ENCODE data around the gene CYP2J2.
"Not testable (repeated sequence)": the region's sequence is repeated elsewhere in the genome, so short reads cannot be mapped to it uniquely, and the experiment has no call there.

Gene CYP2J2

GRCh38 chr1:59921258-59921899, 5.2 kb downstream of the CYP2J2 start:
- not testable (repeated sequence) for H3K9me3 ChIP-seq (ENCODE audit: control insufficient read depth, low read length); H3K36me3 ChIP-seq (ENCODE audit: control insufficient read depth, insufficient read depth, low read length); H3K27ac ChIP-seq (ENCODE audit: insufficient read depth, low read depth, low read length, poor library complexity, severe bottlenecking); H3K4me3 ChIP-seq (ENCODE audit: insufficient read depth, low read depth, low read length); H3K4me1 ChIP-seq (ENCODE audit: control insufficient read depth, insufficient read depth, low read length)
- peaks cover 14% of the 10 kb centered on the region for H3K27me3 ChIP-seq (ENCODE audit: control insufficient read depth, insufficient read depth, low read length, poor library complexity, severe bottlenecking)
- WGBS, 2 experiments = 93 to 97% methylated on average over 6 of the region's 6 CpGs

DNA sequence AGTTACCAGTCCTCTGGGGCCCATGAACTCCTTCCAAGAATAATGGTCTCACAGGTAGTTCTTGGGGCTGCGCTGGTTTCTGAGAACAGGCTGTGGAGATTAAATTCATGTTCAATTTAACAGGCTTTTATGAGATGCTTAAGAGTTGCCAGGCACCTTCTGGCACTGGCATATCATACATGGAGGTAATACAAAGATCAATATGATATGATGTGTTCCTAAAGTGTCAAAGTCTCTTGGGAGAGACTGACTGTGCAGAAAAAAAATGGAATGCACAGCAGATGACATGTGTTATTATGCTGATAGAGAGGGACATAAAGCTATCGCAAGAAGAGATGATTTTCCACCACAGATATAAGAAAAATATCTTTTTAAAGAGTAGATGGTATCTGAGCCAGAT, 6.8 kb downstream of the CYP2J2 start:
- no peaks in the 10 kb centered on the region for H3K36me3 ChIP-seq (ENCODE audit: control insufficient read depth, insufficient read depth, low read length)
- no peak overlapping the region for H3K4me3 ChIP-seq (ENCODE audit: insufficient read depth, low read depth, low read length)
- no peaks in the 10 kb centered on the region for H3K27me3 ChIP-seq (ENCODE audit: control insufficient read depth, insufficient read depth, low read length, poor library complexity, severe bottlenecking)
- no peaks in the 10 kb centered on the region for H3K4me1 ChIP-seq (ENCODE audit: control insufficient read depth, insufficient read depth, low read length)
- no peak overlapping the region for H3K27ac ChIP-seq (ENCODE audit: insufficient read depth, low read depth, low read length, poor library complexity, severe bottlenecking)
- H3K9me3 ChIP-seq (ENCODE audit: control insufficient read depth, low read length) = no peaks in the 10 kb centered on the region
- WGBS, 2 experiments = 88 to 100% methylated on average over 1 to 2 of the region's 2 CpGs

- 91 to 93% methylated on average over 2 of the region's 2 CpGs for WGBS, 2 experiments
- H3K27me3 ChIP-seq (ENCODE audit: control insufficient read depth, insufficient read depth, low read length, poor library complexity, severe bottlenecking) = no peaks in the 10 kb centered on the region
- no peaks in the 10 kb centered on the region for H3K4me1 ChIP-seq (ENCODE audit: control insufficient read depth, insufficient read depth, low read length)
- no peak overlapping the region for H3K4me3 ChIP-seq (ENCODE audit: insufficient read depth, low read depth, low read length)
- H3K36me3 ChIP-seq (ENCODE audit: control insufficient read depth, insufficient read depth, low read length) = no peaks in the 10 kb centered on the region
- H3K27ac ChIP-seq (ENCODE audit: insufficient read depth, low read depth, low read length, poor library complexity, severe bottlenecking) = no peak overlapping the region
- H3K9me3 ChIP-seq (ENCODE audit: control insufficient read depth, low read length) = no peaks in the 10 kb centered on the region
Measured at GRCh38 chr1:59917785-59918180, 8.8 kb downstream of the CYP2J2 start.

GRCh38 chr1:59917026-59917784, 9.4 kb downstream of the CYP2J2 start:
- Histone ChIP-seq H3K4me1 (ENCODE audit: control insufficient read depth, insufficient read depth, low read length) (no peaks in the 10 kb centered on the region), H3K27ac (ENCODE audit: insufficient read depth, low read depth, low read length, poor library complexity, severe bottlenecking) (no peak overlapping the region), H3K27me3 (ENCODE audit: control insufficient read depth, insufficient read depth, low read length, poor library complexity, severe bottlenecking) (no peaks in the 10 kb centered on the region), H3K4me3 (ENCODE audit: insufficient read depth, low read depth, low read length) (no peak overlapping the region), H3K36me3 (ENCODE audit: control insufficient read depth, insufficient read depth, low read length) (no peaks in the 10 kb centered on the region), H3K9me3 (ENCODE audit: control insufficient read depth, low read length) (no peaks in the 10 kb centered on the region)
- WGBS, 2 experiments = 91 to 95% methylated on average over 10 of the region's 10 CpGs

DNA sequence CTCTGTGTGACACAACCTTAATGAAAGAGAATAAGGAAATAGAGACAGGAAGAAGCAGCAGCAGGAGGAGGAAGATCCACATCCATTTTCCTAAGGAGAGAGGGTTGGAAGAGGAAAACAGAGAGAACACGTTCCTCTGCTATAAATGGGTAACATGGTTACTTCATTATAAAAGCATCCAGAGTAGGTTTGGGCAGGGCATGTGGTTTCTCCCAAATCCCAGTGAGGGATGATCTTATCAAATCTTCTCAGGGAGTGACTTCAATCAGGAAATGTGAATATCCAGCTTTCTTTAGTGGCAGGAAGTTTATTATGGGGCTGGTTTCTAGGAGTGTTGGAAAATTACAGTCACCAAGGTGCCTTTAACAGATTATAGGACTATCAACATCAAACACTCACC, 11.1 kb downstream of the CYP2J2 start:
- Histone ChIP-seq H3K9me3 (ENCODE audit: control insufficient read depth, low read length) (no peaks in the 10 kb centered on the region), H3K4me1 (ENCODE audit: control insufficient read depth, insufficient read depth, low read length) (no peaks in the 10 kb centered on the region), H3K27ac (ENCODE audit: insufficient read depth, low read depth, low read length, poor library complexity, severe bottlenecking) (no peak overlapping the region), H3K27me3 (ENCODE audit: control insufficient read depth, insufficient read depth, low read length, poor library complexity, severe bottlenecking) (no peaks in the 10 kb centered on the region), H3K4me3 (ENCODE audit: insufficient read depth, low read depth, low read length) (no peak overlapping the region), H3K36me3 (ENCODE audit: control insufficient read depth, insufficient read depth, low read length) (no peaks in the 10 kb centered on the region)
- 89 to 93% methylated on average over 1 of the region's 1 CpG for WGBS, 2 experiments

DNA sequence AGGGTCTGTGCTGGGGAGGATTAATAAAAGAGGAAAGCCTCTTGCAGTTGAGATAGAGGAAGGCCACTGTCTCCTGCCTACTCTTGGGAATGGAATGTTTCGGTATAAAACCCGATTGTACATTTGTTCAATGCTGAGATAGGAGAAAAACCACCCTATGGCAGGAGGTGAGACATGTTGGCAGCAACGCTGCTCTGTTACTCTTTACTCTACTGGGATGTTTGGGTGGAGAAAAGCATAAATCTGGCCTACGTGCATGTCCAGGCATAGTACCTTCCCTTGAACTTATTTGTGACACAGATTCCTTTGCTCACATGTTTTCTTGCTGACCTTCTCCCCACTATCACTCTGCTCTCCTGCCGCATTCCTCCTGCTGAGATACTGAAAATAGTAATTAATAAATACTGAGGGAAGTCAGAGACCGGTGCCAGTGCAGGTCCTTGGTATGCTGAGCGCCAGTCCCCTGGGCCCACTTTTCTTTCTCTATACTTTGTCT, 11.7 kb downstream of the CYP2J2 start:
- H3K4me3 ChIP-seq (ENCODE audit: insufficient read depth, low read depth, low read length); H3K36me3 ChIP-seq (ENCODE audit: control insufficient read depth, insufficient read depth, low read length); H3K4me1 ChIP-seq (ENCODE audit: control insufficient read depth, insufficient read depth, low read length); H3K27me3 ChIP-seq (ENCODE audit: control insufficient read depth, insufficient read depth, low read length, poor library complexity, severe bottlenecking); H3K9me3 ChIP-seq (ENCODE audit: control insufficient read depth, low read length); H3K27ac ChIP-seq (ENCODE audit: insufficient read depth, low read depth, low read length, poor library complexity, severe bottlenecking): not testable (repeated sequence)
- 92 to 94% methylated on average over 7 of the region's 7 CpGs for WGBS, 2 experiments

- H3K9me3 ChIP-seq (ENCODE audit: control insufficient read depth, low read length) = no peaks in the 10 kb centered on the region
- H3K4me3 ChIP-seq (ENCODE audit: insufficient read depth, low read depth, low read length) = no peak overlapping the region
- WGBS, 2 experiments = 96 to 98% methylated on average over 2 of the region's 2 CpGs
- no peaks in the 10 kb centered on the region for H3K4me1 ChIP-seq (ENCODE audit: control insufficient read depth, insufficient read depth, low read length)
- H3K36me3 ChIP-seq (ENCODE audit: control insufficient read depth, insufficient read depth, low read length) = no peaks in the 10 kb centered on the region
- H3K27ac ChIP-seq (ENCODE audit: insufficient read depth, low read depth, low read length, poor library complexity, severe bottlenecking) = no peak overlapping the region
- H3K27me3 ChIP-seq (ENCODE audit: control insufficient read depth, insufficient read depth, low read length, poor library complexity, severe bottlenecking) = no peaks in the 10 kb centered on the region
Measured at GRCh38 chr1:59908682-59909081, 17.9 kb downstream of the CYP2J2 start.

DNA sequence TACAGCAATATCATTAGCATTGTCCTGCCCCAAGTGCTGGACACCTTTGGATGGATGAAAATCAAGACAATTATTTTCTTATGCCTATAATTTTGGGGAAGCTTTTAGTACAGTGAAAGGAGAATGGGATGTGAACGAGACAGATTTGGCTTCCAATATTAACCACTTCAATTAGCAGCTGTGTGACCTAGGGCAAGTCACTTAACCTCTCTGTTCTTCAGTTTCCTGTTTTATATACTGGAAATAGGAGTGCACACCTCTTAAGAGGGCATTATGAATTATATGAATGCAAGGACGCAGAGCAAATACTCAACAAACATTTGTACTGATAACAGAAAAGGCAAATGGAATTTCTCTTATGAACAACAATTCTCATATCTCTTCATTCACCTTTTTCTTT, 18.5 kb downstream of the CYP2J2 start:
- Histone ChIP-seq H3K9me3 (ENCODE audit: control insufficient read depth, low read length) (no peaks in the 10 kb centered on the region), H3K4me1 (ENCODE audit: control insufficient read depth, insufficient read depth, low read length) (no peaks in the 10 kb centered on the region), H3K27ac (ENCODE audit: insufficient read depth, low read depth, low read length, poor library complexity, severe bottlenecking) (no peak overlapping the region), H3K36me3 (ENCODE audit: control insufficient read depth, insufficient read depth, low read length) (no peaks in the 10 kb centered on the region), H3K4me3 (ENCODE audit: insufficient read depth, low read depth, low read length) (no peak overlapping the region), H3K27me3 (ENCODE audit: control insufficient read depth, insufficient read depth, low read length, poor library complexity, severe bottlenecking) (no peaks in the 10 kb centered on the region)
- 94 to 100% methylated on average over 1 to 2 of the region's 2 CpGs for WGBS, 2 experiments

GRCh38 chr1:59906931-59907330, 19.6 kb downstream of the CYP2J2 start:
- Histone ChIP-seq H3K9me3 (ENCODE audit: control insufficient read depth, low read length) (no peaks in the 10 kb centered on the region), H3K27me3 (ENCODE audit: control insufficient read depth, insufficient read depth, low read length, poor library complexity, severe bottlenecking) (no peaks in the 10 kb centered on the region), H3K36me3 (ENCODE audit: control insufficient read depth, insufficient read depth, low read length) (no peaks in the 10 kb centered on the region), H3K4me3 (ENCODE audit: insufficient read depth, low read depth, low read length) (no peak overlapping the region), H3K4me1 (ENCODE audit: control insufficient read depth, insufficient read depth, low read length) (no peaks in the 10 kb centered on the region), H3K27ac (ENCODE audit: insufficient read depth, low read depth, low read length, poor library complexity, severe bottlenecking) (no peak overlapping the region)
- WGBS, 2 experiments = 93 to 97% methylated on average over 2 of the region's 2 CpGs

DNA sequence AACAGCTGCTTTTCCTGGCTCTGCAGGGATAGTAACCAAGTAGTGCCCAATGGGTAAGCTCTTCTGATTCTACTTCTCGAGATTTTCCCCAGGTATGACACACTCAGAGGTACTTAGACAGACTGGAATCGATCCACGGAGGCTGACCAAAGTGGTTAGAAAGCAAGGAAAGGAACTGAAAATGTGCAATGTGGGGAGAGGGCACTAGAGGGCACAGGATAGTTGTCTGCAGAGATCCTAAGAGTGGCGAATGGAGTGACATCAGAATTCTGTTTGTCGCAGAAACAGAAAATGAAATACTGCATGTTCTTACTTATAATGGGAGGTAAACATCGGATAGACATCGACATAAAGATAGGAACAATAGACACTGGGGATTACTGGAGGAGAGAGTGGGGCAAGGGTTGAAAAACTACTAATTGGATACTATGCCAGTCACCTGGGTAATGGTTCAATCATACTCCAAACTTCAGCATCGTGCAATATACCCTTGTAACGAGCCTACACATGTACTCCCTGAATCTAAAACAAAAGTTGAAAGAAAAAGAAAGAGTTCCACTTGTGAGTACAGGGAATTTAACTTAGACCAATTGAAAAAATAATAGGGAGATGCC, 23.3 kb downstream of the CYP2J2 start:
- H3K27ac ChIP-seq (ENCODE audit: insufficient read depth, low read depth, low read length, poor library complexity, severe bottlenecking) = no peak overlapping the region
- H3K9me3 ChIP-seq (ENCODE audit: control insufficient read depth, low read length) = no peaks in the 10 kb centered on the region
- H3K4me1 ChIP-seq (ENCODE audit: control insufficient read depth, insufficient read depth, low read length) = no peaks in the 10 kb centered on the region
- H3K36me3 ChIP-seq (ENCODE audit: control insufficient read depth, insufficient read depth, low read length) = no peaks in the 10 kb centered on the region
- H3K4me3 ChIP-seq (ENCODE audit: insufficient read depth, low read depth, low read length) = no peak overlapping the region
- WGBS, 2 experiments = 68 to 71% methylated on average over 9 of the region's 9 CpGs
- no peaks in the 10 kb centered on the region for H3K27me3 ChIP-seq (ENCODE audit: control insufficient read depth, insufficient read depth, low read length, poor library complexity, severe bottlenecking)
